H1 (cell line): ENCODE results near the gene ASCC3. TPM values are rescaled to one million over a fixed set of nuclear protein-coding genes. Genes with fewer than 3 reads are reported as not detected.

ENCODE experiments used
- CTCF ChIA-PET: fragments of 300-600 bp; sonication (Branson Sonifier 250); formaldehyde crosslinking; loops from one replicate; lab custom pipeline; 2021; ENCODE audit not compliant: partially characterized antibody; lab: Charles Lee
- POLR2A ChIA-PET: fragments of 300-600 bp; sonication (Branson Sonifier 250); formaldehyde crosslinking; loops from one replicate; lab custom pipeline; 2021; ENCODE audit warnings: inconsistent platforms; ENCODE audit not compliant: partially characterized antibody; lab: Charles Lee
- DNase-seq, 2 experiments: peaks; one replicate each; pipeline versions ENCODE4 v3.0.0 to v3.0.0-alpha.2; 2010 to 2022; ENCODE audit warnings: low spot score in 2 of 2, low read depth in 1 of 2, mixed read lengths in 1 of 2
- FAIRE-seq: peaks from 2 replicates; lab custom pipeline; 2011; peaks lifted over from hg19 to GRCh38; lab: Jason Lieb, UNC
- H2AFZ ChIP-seq: 2 replicates; pipeline ENCODE4 v1.8.1; 2012; ENCODE audit warnings: low read length, inconsistent platforms
- H2AK5ac ChIP-seq: 2 replicates; pipeline ENCODE4 v1.6.1; 2013; ENCODE audit warnings: low read depth, low read length
- H2BK120ac ChIP-seq: replicated peaks from 2 replicates; pipeline ENCODE3; 2013; ENCODE audit warnings: low read depth, low read length, inconsistent platforms
- H2BK12ac ChIP-seq: 2 replicates; pipeline ENCODE4 v1.6.1; 2013; ENCODE audit warnings: low read depth, low read length
- H2BK15ac ChIP-seq: 2 replicates; pipeline ENCODE4 v1.6.1; 2013; ENCODE audit warnings: low read length
- H2BK20ac ChIP-seq: 2 replicates; pipeline ENCODE4 v1.6.1; 2013; ENCODE audit warnings: low read length
- H2BK5ac ChIP-seq: 2 replicates; pipeline ENCODE4 v1.6.1; 2013; ENCODE audit warnings: low read depth, low read length
- H3K14ac ChIP-seq: 2 replicates; pipeline ENCODE4 v1.6.1; 2013; ENCODE audit warnings: inconsistent platforms; ENCODE audit not compliant: insufficient read length
- H3K18ac ChIP-seq: 2 replicates; pipeline ENCODE4 v1.6.1; 2013; ENCODE audit warnings: low read length; ENCODE audit errors: extremely low read depth
- H3K23ac ChIP-seq: 2 replicates; pipeline ENCODE4 v1.6.1; 2013; ENCODE audit warnings: inconsistent platforms; ENCODE audit not compliant: insufficient read length
- H3K23me2 ChIP-seq: 2 replicates; pipeline ENCODE4 v1.6.1; 2013; ENCODE audit warnings: low read depth, low read length
- H3K27ac ChIP-seq: 2 replicates; pipeline ENCODE4 v1.6.1; 2011; ENCODE audit warnings: low read depth, low read length, inconsistent platforms
- H3K27me3 ChIP-seq, 4 experiments: replicated peaks in 1 of 4; 1 replicate in 1 of 4; 2 replicates in 3 of 4; pipeline versions ENCODE4 v1.6.1 to v1.8.1; 2011 to 2013; ENCODE audit warnings: low read length in 3 of 4, mild to moderate bottlenecking in 3 of 4, inconsistent platforms in 2 of 4, mixed read lengths in 2 of 4, moderate library complexity in 1 of 4; ENCODE audit not compliant: control insufficient read depth in 3 of 4, insufficient read depth in 3 of 4; ENCODE audit errors: extremely low read depth in 1 of 4
- H3K36me3 ChIP-seq, 4 experiments: 2 replicates each; pipeline versions ENCODE4 v1.6.1 to v1.8.1; 2011 to 2013; ENCODE audit warnings: mild to moderate bottlenecking in 4 of 4, low read length in 3 of 4, moderate library complexity in 2 of 4, control low read depth in 1 of 4, inconsistent platforms in 1 of 4; ENCODE audit not compliant: insufficient read depth in 4 of 4, control insufficient read depth in 2 of 4
- H3K4ac ChIP-seq: replicated peaks from 2 replicates; pipeline ENCODE3; 2013; ENCODE audit warnings: low read length, low read depth, mixed read lengths, inconsistent platforms; ENCODE audit not compliant: insufficient read length
- H3K4me1 ChIP-seq, 4 experiments: replicated peaks in 1 of 4; 1 replicate in 1 of 4; 2 replicates in 3 of 4; pipeline versions ENCODE4 v1.6.1 to v1.8.1; 2011 to 2013; ENCODE audit warnings: low read length in 3 of 4, inconsistent platforms in 2 of 4, mixed read lengths in 1 of 4; ENCODE audit not compliant: insufficient read depth in 4 of 4, control insufficient read depth in 3 of 4
- H3K4me2 ChIP-seq, 2 experiments: 2 replicates each; pipeline versions ENCODE4 v1.6.1 to v1.8.1; 2011 to 2013; ENCODE audit warnings: low read depth in 2 of 2, low read length in 2 of 2, control low read depth in 1 of 2, inconsistent platforms in 1 of 2, mild to moderate bottlenecking in 1 of 2; ENCODE audit not compliant: insufficient read depth in 1 of 2
- H3K4me3 ChIP-seq, 4 experiments: fragments of 200-600, 300-600 bp in 1 of 4; sonication (generic), shearing (Covaris generic), sonication (Bioruptor Twin) in 1 of 4; 2 replicates each; pipeline versions ENCODE4 v1.5.1 to v1.8.1; 2011 to 2016; ENCODE audit warnings: low read length in 4 of 4, low read depth in 3 of 4, control low read depth in 2 of 4, inconsistent platforms in 2 of 4, mild to moderate bottlenecking in 2 of 4, mixed read lengths in 1 of 4, moderate library complexity in 1 of 4; ENCODE audit not compliant: insufficient read depth in 2 of 4; ENCODE audit errors: extremely low read depth in 1 of 4
- H3K56ac ChIP-seq: replicated peaks from 2 replicates; pipeline ENCODE3; 2013; ENCODE audit warnings: low read depth, mild to moderate bottlenecking, mixed read lengths, low read length, inconsistent platforms; ENCODE audit not compliant: insufficient read length
- H3K79me1 ChIP-seq: 2 replicates; pipeline ENCODE4 v1.6.1; 2013; ENCODE audit warnings: low read depth, low read length, control low read depth
- H3K79me2 ChIP-seq, 2 experiments: 2 replicates each; pipeline versions ENCODE4 v1.6.1 to v1.8.1; 2012 to 2013; ENCODE audit warnings: low read length in 2 of 2, mild to moderate bottlenecking in 2 of 2, inconsistent platforms in 1 of 2; ENCODE audit not compliant: insufficient read depth in 2 of 2, control insufficient read depth in 1 of 2
- H3K9ac ChIP-seq, 4 experiments: replicated peaks in 1 of 4; 1 replicate in 1 of 4; 2 replicates in 3 of 4; pipeline versions ENCODE4 v1.6.1 to v1.8.1; 2011 to 2013; ENCODE audit warnings: low read depth in 3 of 4, low read length in 3 of 4, control low read depth in 2 of 4, mild to moderate bottlenecking in 2 of 4, moderate library complexity in 2 of 4, inconsistent platforms in 1 of 4; ENCODE audit errors: extremely low read depth in 1 of 4
- H3K9me3 ChIP-seq, 2 experiments: 2 replicates each; pipeline versions ENCODE4 v1.6.1 to v1.8.1; 2012 to 2013; ENCODE audit warnings: mild to moderate bottlenecking in 2 of 2, moderate library complexity in 2 of 2, control low read depth in 1 of 2, inconsistent platforms in 1 of 2, low read depth in 1 of 2, low read length in 1 of 2, mixed read lengths in 1 of 2; ENCODE audit not compliant: insufficient read depth in 2 of 2
- H4K20me1 ChIP-seq, 2 experiments: replicated peaks in 1 of 2; 2 replicates each; pipeline versions ENCODE3 to v1.8.1; 2011 to 2013; ENCODE audit warnings: inconsistent platforms in 2 of 2, low read length in 2 of 2, mild to moderate bottlenecking in 1 of 2; ENCODE audit not compliant: insufficient read depth in 2 of 2, control insufficient read depth in 1 of 2
- H4K5ac ChIP-seq: 2 replicates; pipeline ENCODE4 v1.6.1; 2013; ENCODE audit warnings: low read length, low read depth, mixed read lengths, inconsistent platforms; ENCODE audit not compliant: insufficient read length
- H4K8ac ChIP-seq: 2 replicates; pipeline ENCODE4 v1.8.0; 2013; ENCODE audit warnings: mild to moderate bottlenecking, moderate library complexity, low read length, inconsistent platforms; ENCODE audit not compliant: insufficient read depth; ENCODE audit errors: extremely low read depth
- H4K91ac ChIP-seq: replicated peaks from 2 replicates; pipeline ENCODE3; 2013; ENCODE audit warnings: low read length, mixed read lengths, inconsistent platforms; ENCODE audit not compliant: insufficient read length
- PHF8 ChIP-seq: fragments of 200-600 bp; sonication (generic); conservative IDR thresholded peaks from 2 replicates; pipeline ENCODE4 v1.7.1; 2012; ENCODE audit warnings: low read depth, mild to moderate bottlenecking, inconsistent platforms, low read length, moderate library complexity
- WGBS, 2 experiments: shearing (Covaris generic) in 1 of 2; methylation state at CpG; one replicate each; pipeline versions ENCODE4 v1.1.6 to v1.1.7; 2013 to 2015; ENCODE audit warnings: low lambda C conversion rate in 2 of 2, mixed read lengths in 2 of 2, inconsistent platforms in 1 of 2, low coverage in 1 of 2, missing lambda C conversion rate in 1 of 2; ENCODE audit not compliant: insufficient replicate concordance in 2 of 2, insufficient coverage in 1 of 2, insufficient read length in 1 of 2; ENCODE audit errors: extremely low coverage in 1 of 2, missing lambda C conversion rate in 1 of 2; 5-methylcytosine and 5-hydroxymethylcytosine counted together
- polyA plus RNA-seq, 7 experiments: library from polyadenylated mRNA; depleted of rRNA in 3 of 7; stranded (reverse) in 5 of 7; unstranded in 2 of 7; fragments of >200 nt in 5 of 7; fragments of 200-250 nt in 2 of 7; gene quantifications; 1 replicate in 5 of 7; 2 replicates in 1 of 7; 4 replicates in 1 of 7; pipeline versions ENCODE4 v1.2.1 to v1.2.3, GENCODE V29; 2011 to 2013; ENCODE audit warnings: missing spikeins in 2 of 7, mixed read lengths in 2 of 7
- total RNA-seq: library from RNA; stranded (reverse); fragmentation: NEBNext Ultra II Directional; extraction: Animal tissue kit (Norgen Biotek cat#: 25700); gene quantifications from 2 replicates; pipeline ENCODE4 v1.2.1, GENCODE V29; 2021

Gene ASCC3
- total and polyA plus RNA-seq, 2 of the 8 experiments (the other 6 are each of a cell fraction or from before 2014, with no cell fraction given): 37.5 to 77.8 TPM

GRCh38 chr6:100627911-100628758 lies 253.0 kb downstream of the ASCC3 start:
- H4K8ac ChIP-seq: no peak overlapping the region
- no peak overlapping the region for H3K18ac ChIP-seq
- H3K36me3 ChIP-seq: peaks cover 0 to 17% (median under 1%) of the 10 kb centered on the region in 4 experiments; a peak in 4 of 8 replicates
- no peak overlapping the region for H2BK12ac ChIP-seq
- H4K20me1 ChIP-seq: no peaks in the 10 kb centered on the region
- ChIA-PET CTCF (interaction anchor here (0.8 to 1.1 kb wide), 2 partner anchors 196 to 1194 kb away, joined by 3 read pairs; no protein-coding TSS in a partner anchor), POLR2A (no interaction called here)
- no peak overlapping the region for H3K4me3 ChIP-seq
- no peaks in the 10 kb centered on the region for H3K9me3 ChIP-seq
- H3K23me2 ChIP-seq: no peaks in the 10 kb centered on the region
- H3K4me2 ChIP-seq: no peak overlapping the region
- H3K27me3 ChIP-seq: no peaks in the 10 kb centered on the region
- DNase-seq (no peak), FAIRE-seq (no peak)
- H3K79me1 ChIP-seq: no peaks in the 10 kb centered on the region
- 89% methylated on average over 3 of the region's 3 CpGs; no CpG with 5 or more reads in 1 of the 2 experiments for WGBS, 2 experiments
- no peak overlapping the region for H2BK5ac ChIP-seq
- no peak overlapping the region for H3K27ac ChIP-seq
- no peak overlapping the region for H2AK5ac ChIP-seq
- no peak overlapping the region for H4K5ac ChIP-seq
- H3K56ac ChIP-seq: no peak overlapping the region
- H3K14ac ChIP-seq: no peak overlapping the region
- H2BK120ac ChIP-seq: no peak overlapping the region
- H3K4ac ChIP-seq: no peak overlapping the region
- no peaks in the 10 kb centered on the region for H3K4me1 ChIP-seq
- no peak overlapping the region for H2BK15ac ChIP-seq
- H4K91ac ChIP-seq: no peak overlapping the region
- no peak overlapping the region for H2BK20ac ChIP-seq
- no peaks in the 10 kb centered on the region for H3K79me2 ChIP-seq
- TF ChIP-seq PHF8: no peak
- TF ChIP-seq, all 59 proteins: peak for 0
- no peak overlapping the region for H2AFZ ChIP-seq
- no peak overlapping the region for H3K23ac ChIP-seq
- H3K9ac ChIP-seq: no peak overlapping the region
